Activated naive CD4-positive, alpha-beta T cell treated with Interleukin-2 at 50 U/mL for 16 hours (primary cell): ENCODE data around the gene CNTNAP5.

Source experiments
- DNase-seq: peaks from one replicate; pipeline ENCODE4 v3.0.0-alpha.2; 2020

CNTNAP5 gene

GRCh38 chr2:124838406-124838805 lies 813.3 kb downstream of the CNTNAP5 start:
- DNase-seq = no peak

DNA sequence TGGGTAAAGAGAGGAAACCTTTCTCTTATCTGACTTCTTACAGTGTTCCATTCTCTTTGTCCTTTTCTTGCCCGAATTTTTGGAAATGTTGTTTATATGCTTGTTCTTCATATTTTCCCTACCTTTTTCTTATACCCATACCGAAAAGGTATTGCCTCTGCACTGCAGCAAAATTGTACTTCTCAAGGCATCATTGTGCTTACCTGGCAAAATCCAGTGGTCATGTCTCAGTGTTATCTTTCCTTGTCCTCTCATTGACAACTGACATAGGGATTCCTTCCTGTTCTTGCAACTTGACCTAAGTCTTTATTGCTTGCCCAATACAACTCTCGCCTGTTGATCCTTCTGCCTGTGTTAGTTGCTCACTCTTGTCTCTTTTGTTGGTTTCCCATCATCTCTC lies 842.2 kb downstream of the CNTNAP5 start:
- no peak for DNase-seq

- no peak for DNase-seq
These were observed 849.1 kb downstream of the CNTNAP5 start for GRCh38 chr2:124874219-124874618.

DNA sequence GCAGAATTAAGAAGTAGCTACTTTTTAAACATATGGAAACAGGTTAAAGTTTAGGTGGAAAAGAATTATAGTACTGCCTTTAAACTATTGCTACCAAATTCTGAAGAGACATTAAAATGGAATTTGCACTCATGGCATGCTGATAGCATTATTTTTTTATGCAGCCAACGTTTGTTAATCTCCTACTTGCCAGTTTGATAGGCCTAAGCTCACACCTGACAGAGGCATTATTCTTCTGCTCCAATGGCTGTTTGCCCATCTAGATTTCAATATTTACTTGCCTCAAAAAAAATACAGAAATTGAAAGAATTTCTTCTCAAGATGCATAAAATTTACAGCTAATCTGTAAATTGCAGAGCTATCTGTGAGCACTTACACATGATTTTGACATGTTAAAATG lies 849.6 kb downstream of the CNTNAP5 start:
- no peak for DNase-seq

DNA sequence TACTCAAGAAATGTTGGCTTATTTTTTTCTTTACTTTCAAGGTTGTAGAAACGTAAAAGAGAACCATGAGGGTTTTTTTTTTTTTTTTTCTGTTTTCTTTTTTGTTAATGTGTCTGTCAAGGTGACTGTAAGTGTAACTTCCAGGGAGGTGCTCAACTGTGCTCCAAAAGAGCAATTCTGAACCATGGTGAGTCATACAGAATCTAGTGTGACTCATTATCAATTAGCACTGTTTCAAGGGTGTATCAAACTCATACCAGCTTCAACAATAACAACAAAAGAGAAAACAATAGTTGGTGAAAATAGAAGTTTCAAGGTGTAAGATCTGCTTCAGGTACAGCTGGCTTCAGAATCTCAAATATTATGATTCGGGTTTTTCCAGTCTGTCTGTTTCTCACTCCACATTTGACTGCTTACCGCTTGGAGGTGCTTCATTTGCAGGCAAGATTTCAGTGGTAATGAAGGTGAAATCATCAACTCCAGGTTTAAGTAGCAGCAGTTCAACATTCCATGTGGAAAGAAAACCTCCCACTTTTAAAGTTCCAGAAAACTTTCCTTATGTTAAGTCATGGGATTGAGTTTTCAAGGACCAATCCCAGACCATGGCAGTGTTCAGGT lies 850.6 kb downstream of the CNTNAP5 start:
- DNase-seq = no peak

GRCh38 chr2:124877141-124877577 lies 852.1 kb downstream of the CNTNAP5 start:
- DNase-seq = no peak

GRCh38 chr2:124879640-124880039 lies 854.6 kb downstream of the CNTNAP5 start:
- DNase-seq = no peak

GRCh38 chr2:124880995-124881394 lies 855.9 kb downstream of the CNTNAP5 start:
- DNase-seq = no peak

- DNase-seq = no peak
These were observed 857.3 kb downstream of the CNTNAP5 start for GRCh38 chr2:124882423-124882822.

DNA sequence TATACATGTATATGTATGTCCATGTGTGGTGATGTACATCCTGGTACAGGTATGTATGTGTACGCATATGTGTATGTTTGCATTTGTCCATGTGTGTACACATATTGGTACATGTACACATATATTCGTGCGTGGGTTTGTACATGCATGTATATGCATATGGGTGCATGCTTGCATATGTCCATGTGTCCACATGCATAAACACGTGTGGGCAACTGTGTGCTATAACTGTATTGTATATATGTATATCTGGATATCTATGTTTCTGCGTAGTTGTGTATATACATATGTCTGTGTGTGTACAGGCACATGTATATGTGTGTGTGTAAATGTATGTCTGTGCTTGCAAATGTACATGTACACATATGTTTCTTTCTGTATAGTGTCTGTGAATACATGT lies 858.5 kb downstream of the CNTNAP5 start:
- DNase-seq = no peak

- no peak for DNase-seq
These were observed 859.2 kb downstream of the CNTNAP5 start for GRCh38 chr2:124884315-124884714.

GRCh38 chr2:124886216-124886615 lies 861.1 kb downstream of the CNTNAP5 start:
- DNase-seq = no peak

- DNase-seq = no peak
These were observed 862.4 kb downstream of the CNTNAP5 start for GRCh38 chr2:124887466-124887865.

- DNase-seq = no peak
These were observed 863.3 kb downstream of the CNTNAP5 start for GRCh38 chr2:124888431-124888830.

- DNase-seq = no peak
These were observed 869.1 kb downstream of the CNTNAP5 start for GRCh38 chr2:124894199-124894598.

GRCh38 chr2:124898827-124899226 lies 873.7 kb downstream of the CNTNAP5 start:
- no peak for DNase-seq

DNA sequence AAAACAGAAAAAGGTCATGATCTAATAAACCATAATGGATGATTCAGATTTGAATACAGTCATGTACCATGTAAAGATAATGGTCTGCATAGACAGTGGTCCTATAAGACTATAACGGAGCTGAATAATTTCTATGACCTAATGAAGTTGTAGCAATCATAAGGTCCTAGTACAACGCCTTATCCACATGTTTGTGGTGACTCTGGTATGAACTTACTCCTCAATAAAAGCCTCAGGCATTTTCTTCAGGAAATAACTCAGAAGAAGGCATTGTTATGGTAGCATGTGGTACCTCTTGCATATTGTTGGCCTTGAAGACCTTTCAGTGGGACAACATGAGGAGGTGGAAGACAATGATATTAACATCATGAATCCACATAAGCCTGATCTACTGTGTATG lies 883.3 kb downstream of the CNTNAP5 start:
- DNase-seq = no peak

DNA sequence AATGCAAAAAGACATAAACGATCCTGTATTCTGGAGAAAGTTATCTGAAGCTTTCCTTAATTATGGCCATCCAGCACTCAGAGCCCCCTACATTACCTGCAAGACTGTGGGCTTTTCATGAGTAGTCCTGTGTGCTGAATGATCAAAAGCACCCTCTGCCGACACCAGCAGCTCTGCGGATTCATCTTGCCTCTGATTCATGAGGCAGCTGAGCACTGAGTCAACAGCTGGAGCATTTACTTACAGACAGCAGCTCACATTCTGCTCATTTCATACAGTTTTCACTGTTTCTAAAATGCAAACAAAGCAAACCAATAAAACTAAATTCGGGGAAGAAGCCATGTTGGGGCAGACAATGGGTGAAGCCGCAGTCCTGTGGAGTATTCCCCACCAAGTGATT lies 886.5 kb downstream of the CNTNAP5 start:
- no peak for DNase-seq

DNA sequence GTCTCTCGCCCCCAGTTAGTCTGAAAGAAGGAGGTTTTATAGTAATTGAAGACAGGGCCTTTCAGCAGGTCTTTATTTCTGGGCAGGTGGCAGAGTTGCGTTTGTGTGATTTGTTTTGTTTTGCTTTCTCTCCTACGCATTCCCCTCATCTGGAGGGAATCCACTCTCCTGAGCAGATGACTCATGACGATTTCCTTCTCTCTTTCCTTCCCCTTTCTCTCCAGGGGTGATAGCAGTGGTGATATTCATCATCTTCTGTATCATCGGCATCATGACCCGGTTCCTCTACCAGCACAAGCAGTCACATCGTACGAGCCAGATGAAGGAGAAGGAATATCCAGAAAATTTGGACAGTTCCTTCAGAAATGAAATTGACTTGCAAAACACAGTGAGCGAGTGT lies 888.8 kb downstream of the CNTNAP5 start:
- no peak for DNase-seq

DNA sequence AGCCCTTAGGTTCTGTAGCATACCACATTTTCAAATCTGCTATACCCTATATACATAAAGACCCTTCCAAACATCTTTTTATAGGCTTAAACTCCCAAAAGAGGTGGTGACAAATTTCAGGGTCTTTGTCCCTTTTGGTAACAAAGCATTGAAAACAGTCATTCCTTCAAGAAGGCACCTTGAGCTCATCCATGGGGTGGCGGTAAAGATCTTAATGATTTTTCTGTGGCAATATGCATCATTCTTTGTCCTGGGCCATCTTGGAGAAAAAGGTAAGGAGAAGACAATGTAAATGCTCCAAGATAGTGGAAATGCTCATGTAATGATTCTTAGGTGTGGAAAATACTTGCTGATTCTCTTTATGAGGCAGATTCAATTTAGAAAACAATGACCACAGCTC lies 890.5 kb downstream of the CNTNAP5 start:
- DNase-seq = no peak

DNA sequence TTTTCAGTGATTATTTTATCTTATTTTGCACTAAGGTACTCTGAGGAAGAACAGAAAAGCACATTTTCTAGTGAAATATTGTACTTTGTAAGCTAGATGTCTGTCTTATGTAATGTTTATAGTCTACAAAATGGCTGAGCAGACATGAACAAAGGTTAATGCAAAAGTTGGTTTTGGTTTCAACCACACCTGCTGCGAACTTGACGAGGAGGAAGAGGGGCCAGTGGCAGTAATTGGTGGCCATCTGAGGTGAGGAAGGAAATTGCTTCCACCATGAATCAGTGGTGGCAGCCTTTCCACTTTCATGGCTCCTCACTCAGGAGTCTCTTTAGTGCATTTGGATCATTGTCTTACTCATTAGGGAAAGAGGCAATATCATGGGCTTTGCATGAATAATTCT lies 894.2 kb downstream of the CNTNAP5 start:
- DNase-seq = no peak

GRCh38 chr2:124920448-124920847 lies 895.4 kb downstream of the CNTNAP5 start:
- DNase-seq = no peak

- DNase-seq = no peak
These were observed 896.1 kb downstream of the CNTNAP5 start for GRCh38 chr2:124921191-124921590.

DNA sequence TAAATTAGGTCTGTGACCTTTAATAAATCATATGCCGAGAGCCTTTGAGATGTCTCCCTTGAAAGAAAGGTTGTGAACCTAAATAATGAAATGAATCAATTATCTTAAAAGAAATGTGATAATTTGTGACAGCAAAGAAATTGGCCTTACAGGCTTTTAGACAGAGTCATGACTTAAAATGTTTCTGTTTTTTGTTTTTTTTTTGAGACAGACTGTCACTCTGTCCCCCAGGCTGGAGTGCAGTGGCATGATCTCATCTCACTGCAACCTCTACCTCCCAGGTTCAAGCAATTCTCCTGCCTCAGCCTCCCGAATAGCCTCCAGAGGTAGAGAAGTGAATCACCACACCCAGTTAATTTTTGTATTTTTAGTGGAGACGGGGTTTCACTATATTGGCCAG lies 898.0 kb downstream of the CNTNAP5 start:
- DNase-seq = no peak

DNA sequence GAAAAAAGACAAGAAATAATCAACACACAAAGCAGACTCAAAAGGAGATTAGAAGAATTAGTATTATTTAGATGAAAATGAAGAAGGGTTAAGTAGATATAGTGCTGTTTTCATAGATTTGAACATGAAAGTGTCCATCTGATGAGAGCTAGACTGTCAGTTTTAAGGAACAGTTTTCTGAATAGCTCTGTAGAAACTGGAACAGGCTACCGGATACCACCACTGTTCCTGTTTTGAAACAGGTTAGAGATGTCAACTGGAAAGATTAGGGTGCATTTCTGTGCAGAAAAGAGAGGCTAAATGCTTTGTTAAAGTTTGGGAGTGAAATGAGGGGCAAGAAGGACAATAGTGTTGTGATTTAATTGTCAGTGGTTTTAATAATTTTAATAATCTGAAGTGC lies 908.8 kb downstream of the CNTNAP5 start:
- no peak for DNase-seq

GRCh38 chr2:124953921-124954320 lies 928.8 kb downstream of the CNTNAP5 start:
- DNase-seq = no peak
